GM18868 (cell line): Measurements from ENCODE around the gene PRMT6.
"Not testable (repeated sequence)": the region's sequence is repeated elsewhere in the genome, so short reads cannot be mapped to it uniquely, and the experiment has no call there.

Experiments
- ATAC-seq: cut with Tn5 transposase; IDR thresholded peaks from one replicate; pipeline ENCODE4 v1.9.1; 2021; ENCODE audit warnings: mild to moderate bottlenecking, moderate library complexity; ENCODE audit not compliant: unreplicated experiment

Gene PRMT6

DNA sequence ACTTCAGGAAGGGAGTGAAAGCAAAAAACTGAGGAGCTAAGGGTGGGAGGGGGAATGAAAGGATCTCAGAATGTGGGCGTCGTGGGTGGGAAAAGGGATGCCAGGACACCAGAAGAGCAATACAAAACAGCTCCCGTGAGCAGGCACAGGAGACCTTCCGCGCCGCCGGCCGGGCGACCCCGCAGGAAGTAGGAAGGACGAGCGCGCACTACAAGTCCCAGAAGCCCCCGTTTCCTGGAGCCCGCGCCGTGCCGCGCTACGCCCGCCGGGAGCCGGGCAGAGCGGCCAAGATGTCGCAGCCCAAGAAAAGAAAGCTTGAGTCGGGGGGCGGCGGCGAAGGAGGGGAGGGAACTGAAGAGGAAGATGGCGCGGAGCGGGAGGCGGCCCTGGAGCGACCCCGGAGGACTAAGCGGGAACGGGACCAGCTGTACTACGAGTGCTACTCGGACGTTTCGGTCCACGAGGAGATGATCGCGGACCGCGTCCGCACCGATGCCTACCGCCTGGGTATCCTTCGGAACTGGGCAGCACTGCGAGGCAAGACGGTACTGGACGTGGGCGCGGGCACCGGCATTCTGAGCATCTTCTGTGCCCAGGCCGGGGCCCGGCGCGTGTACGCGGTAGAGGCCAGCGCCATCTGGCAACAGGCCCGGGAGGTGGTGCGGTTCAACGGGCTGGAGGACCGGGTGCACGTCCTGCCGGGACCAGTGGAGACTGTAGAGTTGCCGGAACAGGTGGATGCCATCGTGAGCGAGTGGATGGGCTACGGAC is at the start of gene PRMT6:
Gene PRMT6, plus strand, starts transcription at position 249 of the 771 bp plus-strand sequence. Its CDS starts 42 bp downstream, at position 291.
- peak; percentile 91 for ATAC-seq

DNA sequence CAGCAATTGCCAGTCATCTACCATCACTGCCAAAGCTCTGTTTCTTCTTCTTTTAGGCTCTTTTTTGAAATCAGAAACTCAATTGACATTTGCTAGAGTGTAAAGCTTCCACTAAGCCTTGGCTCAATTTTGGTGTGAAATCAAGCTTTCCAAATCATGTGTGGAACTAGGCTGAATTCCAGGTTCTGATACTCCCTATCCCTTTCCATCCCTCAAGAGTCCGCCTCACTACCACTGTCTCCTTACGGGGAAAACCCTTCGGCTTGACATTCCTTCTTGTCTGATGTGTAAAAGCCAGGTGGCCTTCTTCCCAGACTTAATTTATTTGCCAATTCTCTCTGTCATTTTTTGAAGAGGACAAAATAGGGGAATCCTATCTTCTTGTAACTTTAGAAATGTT is 47.2 kb upstream of the PRMT6 start:
- ATAC-seq = no peak

DNA sequence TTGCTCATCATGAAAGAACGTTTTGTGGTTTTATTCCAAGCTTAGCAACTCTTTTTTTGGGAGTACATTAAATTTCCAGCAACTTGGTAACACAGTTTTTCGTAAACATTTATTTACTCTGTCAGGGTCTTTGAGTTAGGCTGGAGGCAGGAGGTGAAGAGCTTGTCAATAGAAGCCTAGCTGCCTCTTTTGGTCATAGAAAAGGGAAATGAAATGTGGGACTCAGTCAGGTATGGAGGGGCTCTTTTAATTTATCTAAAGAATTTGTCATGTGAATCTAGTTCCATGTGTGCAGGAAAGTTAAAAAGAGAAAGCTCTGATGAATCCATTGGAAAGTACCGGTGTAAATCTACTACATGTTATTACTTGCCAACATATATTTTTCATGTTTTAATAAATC is 45.9 kb upstream of the PRMT6 start:
- peak; percentile 81 for ATAC-seq

DNA sequence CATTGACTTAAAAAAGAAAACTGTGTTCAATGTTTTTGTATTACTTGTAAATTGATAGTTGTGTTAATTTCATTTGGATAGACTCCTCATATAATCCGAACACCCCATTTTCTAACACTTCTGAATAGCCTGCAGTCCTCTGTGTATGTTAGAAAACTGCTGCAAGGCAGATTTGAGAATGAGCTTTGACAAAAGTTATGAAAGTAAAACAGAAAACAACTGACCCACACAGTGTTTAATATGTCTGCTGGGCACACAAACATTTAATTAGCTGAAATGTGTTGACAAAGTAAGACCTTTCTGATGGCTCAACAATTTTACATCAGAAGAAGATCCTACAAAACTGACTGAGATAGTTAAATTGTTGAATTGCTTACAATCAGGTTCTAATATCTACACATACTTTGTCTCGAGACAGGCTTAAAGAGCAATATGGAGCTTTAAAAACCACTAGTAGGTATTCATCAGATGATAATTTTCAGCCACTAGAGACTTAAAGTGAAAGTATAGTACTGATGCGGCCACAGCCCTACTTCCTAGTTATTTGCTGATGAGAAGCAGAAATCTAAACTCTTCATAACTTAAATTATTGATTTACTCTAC is 40.0 kb upstream of the PRMT6 start:
- peak; percentile 93 for ATAC-seq

DNA sequence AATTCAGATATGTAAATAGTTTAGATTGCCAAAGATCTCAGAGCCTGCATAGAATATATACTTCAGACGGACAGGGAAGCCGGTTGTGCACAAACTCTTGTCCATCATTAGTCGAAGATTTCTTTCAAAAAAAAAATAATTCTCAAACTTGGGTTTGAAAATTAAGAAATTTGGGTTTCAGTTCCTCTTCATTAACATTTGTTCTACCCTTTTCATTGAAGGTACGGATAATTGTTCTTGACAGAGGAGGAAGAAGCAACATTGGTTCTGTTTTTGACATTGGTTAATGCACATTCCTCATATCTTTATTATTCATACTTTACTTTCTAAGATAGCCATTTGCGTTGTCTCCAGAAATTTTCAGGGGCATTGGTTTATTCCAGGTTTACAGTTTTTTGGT is 38.0 kb upstream of the PRMT6 start:
- ATAC-seq = no peak

DNA sequence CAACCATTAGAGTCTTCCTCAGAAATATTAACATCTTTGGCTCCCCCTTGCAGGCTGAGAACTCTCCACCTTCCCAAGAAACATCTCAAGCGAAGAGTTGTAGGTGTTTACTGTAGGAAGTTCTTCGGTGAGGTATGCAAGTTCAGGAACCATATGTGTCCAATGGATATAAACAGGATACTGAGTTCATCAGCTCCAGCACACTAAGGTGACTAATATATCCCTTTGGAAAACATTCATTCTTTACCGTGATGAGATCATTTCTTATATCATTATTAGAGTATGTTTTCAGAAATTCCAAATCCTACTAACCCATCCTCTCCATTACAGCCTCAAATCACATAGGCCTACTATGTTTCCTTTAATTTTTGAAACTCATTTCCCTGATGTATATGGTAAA is 37.3 kb upstream of the PRMT6 start:
- ATAC-seq = no peak

GRCh38 chr1:107038874-107039273 is 17.6 kb upstream of the PRMT6 start:
- ATAC-seq = not testable (repeated sequence)

DNA sequence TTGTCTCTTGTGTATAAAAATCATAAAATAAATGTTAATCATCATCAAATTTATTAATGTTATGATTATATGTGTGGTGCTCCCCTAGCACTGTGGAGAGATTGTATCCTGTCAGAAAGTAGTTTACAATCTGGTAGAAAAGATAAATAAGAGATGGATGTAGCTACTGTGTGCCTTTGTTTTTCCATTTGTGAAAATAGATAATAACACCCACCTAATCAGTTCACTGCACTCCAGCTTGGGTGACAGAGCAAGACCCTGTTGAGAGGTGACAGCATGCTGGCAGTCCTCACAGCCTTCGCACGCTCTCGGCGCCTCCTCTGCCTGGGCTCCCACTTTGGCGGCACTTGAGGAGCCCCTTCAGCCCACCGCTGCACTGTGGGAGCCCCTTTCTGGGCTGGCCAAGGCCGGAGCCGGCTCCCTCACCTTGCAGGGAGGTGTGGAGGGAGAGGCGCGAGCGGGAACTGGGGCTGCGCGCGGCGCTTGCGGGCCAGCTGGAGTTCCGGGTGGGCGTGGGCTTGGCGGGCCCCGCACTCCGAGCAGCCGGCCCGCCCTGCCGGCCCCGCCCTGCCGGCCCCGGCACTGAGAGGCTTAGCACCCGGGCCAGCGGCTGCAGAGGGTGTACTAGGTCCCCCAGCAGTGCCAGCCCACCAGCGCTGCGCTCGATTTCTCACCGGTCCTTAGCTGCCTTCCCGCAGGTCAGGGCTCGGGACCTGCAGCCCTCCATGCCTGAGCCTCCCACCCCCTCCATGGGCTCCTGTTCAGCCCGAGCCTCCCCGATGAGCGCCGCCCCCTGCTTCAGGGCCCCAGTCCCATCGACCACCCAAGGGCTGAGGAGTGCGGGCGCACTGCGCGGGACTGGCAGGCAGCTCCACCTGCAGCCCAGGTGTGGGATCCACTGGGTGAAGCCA is 11.9 kb upstream of the PRMT6 start:
- ATAC-seq = not testable (repeated sequence)

- ATAC-seq = no peak
Observed at GRCh38 chr1:107047602-107048001, 8.9 kb upstream of the PRMT6 start.

GRCh38 chr1:107048241-107048640 is 8.2 kb upstream of the PRMT6 start:
- ATAC-seq = no peak

DNA sequence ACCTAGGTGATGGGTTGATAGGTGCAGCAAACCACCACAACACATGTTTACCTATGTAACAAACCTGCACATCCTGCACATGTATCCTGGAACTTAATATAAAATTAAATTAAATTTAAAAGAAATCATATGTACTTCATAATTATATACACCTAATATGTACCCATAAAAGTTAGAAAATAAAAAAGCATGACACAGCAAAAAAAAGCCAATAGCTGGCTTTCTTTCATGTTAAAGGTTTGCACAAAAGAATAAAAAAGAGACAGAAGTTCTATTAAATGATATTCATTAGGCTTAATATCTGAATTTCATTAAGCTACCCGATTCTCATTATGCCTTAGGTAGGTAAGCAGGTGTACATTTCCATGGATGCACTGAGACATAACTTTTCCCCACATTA is 5.2 kb upstream of the PRMT6 start:
- ATAC-seq = no peak

GRCh38 chr1:107055919-107056425 is 502 bp upstream of the PRMT6 start:
- not testable (repeated sequence) for ATAC-seq

- ATAC-seq = peak; percentile 59
Observed at GRCh38 chr1:107057197-107058133, 991 bp downstream of the PRMT6 start.

DNA sequence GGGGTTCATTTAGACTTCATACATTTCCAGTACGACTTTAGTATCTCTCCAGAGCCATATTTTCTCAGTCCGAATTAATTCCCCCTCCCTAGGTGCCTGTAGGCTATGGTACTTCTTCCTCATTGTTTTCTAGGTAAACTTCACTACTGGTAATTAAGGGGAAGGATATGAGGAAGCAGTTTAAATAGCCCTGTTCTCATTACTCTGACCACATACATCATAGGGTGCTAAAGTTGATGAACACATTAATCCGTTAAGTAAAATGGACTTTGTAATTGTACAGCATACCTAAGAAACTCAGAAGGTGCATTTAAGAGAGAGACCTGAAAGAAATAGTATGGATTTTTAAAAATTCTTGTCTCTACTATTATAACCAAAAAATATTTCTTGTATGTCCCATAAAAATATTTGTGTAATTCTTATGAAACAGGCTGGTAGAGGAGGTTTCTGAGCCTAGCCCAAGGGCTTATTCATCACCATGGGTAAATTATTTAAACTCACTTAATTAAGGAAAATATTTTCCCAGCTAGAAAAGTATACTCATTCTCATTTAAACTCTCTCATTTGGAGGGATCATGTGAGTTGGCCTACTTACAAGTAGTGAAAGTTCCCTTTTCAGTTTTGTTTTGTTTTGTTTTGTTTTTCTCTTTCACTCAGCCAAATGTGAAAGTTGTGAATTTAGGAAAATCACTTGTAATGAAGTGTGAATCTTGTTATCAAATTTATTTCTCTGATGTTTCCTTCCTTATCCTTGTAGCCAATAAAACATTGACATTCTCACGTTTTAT is 2.0 kb downstream of the PRMT6 start:
- no peak for ATAC-seq

GRCh38 chr1:107061886-107062285 is 5.4 kb downstream of the PRMT6 start:
- no peak for ATAC-seq

DNA sequence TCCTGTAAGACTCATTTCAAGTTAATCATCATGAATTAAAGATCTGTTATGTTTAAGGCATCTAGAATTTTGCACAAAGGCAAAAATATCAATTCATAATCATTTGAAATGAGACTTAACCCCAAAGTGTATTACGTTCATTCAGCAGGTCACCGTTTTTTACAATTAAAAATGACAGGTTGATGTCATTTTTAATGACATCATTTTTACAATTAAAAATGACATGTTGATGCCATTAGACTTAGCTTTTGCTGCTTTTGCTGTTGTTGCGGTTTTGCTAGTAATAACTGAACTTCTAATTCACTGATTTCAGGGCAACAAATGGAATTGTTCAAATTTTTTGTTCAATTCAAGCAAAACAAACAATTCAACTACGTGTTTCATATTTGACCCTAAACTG is 17.0 kb downstream of the PRMT6 start:
- ATAC-seq = no peak

DNA sequence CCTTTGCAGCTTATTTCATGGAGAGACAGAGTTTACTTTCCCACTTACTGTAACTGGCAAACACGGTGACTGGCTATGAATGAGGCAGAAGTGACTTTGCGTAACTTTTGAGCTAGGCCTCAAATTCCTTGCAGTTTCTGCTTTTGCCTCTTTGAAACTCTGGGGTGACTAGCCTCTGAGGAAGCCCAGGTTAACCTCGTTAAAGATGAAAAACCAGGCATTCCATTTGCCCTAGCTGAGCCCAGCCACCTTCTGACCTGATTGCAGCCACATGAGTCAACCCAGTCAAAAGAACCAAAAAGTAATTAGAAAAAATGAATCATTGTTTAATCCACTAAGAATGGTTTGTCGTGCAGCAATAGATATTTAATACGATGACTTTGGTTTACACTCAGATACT is 20.4 kb downstream of the PRMT6 start:
- ATAC-seq = no peak

DNA sequence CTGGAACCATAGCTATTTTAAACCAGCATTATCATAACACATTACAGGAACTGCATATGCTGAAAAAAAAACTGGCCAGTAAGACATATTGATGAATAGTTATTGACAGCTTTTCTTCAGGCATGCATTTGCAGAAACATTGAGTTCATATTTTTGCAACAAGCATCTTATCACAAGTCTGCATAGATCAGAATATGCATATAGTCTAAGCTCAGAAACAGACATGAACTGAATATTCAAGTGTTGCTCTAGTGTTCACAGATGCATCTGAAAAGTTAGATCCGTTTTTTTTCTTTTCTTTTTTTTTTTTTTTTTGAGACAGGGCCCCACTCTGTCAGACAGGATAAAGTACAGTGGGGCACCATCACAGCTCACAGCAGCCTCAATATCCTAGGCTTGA is 22.8 kb downstream of the PRMT6 start:
- no peak for ATAC-seq

GRCh38 chr1:107081102-107081501 is 24.6 kb downstream of the PRMT6 start:
- no peak for ATAC-seq
